ENCODE data around the gene VASP.
A peak's percentile ranks its signal among the peaks of the same experiment; 100 is the strongest.
"Not testable (repeated sequence)": the region's sequence is repeated elsewhere in the genome, so short reads cannot be mapped to it uniquely, and the experiment has no call there.

VASP gene

GRCh38 chr19:45509692-45510015, 2.4 kb downstream of the VASP start:
- TF ChIP-seq, protein P1, sequence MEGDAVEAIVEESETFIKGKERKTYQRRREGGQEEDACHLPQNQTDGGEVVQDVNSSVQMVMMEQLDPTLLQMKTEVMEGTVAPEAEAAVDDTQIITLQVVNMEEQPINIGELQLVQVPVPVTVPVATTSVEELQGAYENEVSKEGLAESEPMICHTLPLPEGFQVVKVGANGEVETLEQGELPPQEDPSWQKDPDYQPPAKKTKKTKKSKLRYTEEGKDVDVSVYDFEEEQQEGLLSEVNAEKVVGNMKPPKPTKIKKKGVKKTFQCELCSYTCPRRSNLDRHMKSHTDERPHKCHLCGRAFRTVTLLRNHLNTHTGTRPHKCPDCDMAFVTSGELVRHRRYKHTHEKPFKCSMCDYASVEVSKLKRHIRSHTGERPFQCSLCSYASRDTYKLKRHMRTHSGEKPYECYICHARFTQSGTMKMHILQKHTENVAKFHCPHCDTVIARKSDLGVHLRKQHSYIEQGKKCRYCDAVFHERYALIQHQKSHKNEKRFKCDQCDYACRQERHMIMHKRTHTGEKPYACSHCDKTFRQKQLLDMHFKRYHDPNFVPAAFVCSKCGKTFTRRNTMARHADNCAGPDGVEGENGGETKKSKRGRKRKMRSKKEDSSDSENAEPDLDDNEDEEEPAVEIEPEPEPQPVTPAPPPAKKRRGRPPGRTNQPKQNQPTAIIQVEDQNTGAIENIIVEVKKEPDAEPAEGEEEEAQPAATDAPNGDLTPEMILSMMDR (conservative IDR thresholded peaks at IDR 0.05; ENCODE audit: low read depth, low read length) = no peak
- H3K4me3 ChIP-seq (ENCODE audit: low read depth, low read length) = peak overlapping the region; percentile 84
- no peak for DNase-seq (ENCODE audit: low read depth)

GRCh38 chr19:45510352-45510751, 3.1 kb downstream of the VASP start:
- not testable (repeated sequence) for H3K4me3 ChIP-seq (ENCODE audit: low read depth, low read length); DNase-seq (ENCODE audit: low read depth)

GRCh38 chr19:45511074-45511473, 3.8 kb downstream of the VASP start:
- no peak for DNase-seq (ENCODE audit: low read depth)
- no peak overlapping the region for H3K4me3 ChIP-seq (ENCODE audit: low read depth, low read length)
- TF ChIP-seq, protein P1 (conservative IDR thresholded peaks at IDR 0.05; ENCODE audit: low read depth, low read length) = no peak

DNA sequence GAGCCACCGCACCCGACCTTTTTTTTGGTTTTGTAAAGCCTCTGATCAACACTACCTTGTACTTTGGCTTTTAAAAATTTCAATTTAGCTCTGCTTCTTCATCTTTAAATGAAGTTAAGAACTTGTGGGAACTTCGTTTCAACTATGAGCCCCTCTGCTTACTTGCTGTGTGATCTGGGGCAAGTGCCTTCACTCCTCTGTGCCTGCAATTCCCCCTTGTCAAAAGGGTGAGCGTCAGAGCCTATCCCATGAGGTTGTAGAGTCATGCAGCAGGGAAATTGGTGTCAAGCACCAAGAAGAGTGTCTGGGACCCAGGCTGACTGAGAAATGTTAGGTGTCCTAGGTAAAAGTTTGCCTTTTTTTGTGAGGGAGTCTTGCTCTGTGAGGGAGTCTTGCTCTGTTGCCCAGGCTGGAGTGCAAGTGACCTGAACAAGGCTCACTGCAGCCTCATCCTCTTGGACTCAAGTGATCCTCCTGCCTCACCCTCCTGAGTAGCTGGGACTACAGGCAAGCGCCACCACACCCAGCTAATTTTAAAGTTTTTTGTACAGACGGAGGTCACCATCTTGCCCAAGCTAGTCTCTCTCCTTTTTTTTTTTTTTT, 5.7 kb downstream of the VASP start:
- no peak overlapping the region for H3K4me3 ChIP-seq (ENCODE audit: low read depth, low read length)
- no peak for DNase-seq (ENCODE audit: low read depth)
- TF ChIP-seq, protein P1 (conservative IDR thresholded peaks at IDR 0.05; ENCODE audit: low read depth, low read length) = no peak

- no peak for DNase-seq (ENCODE audit: low read depth)
- no peak overlapping the region for H3K4me3 ChIP-seq (ENCODE audit: low read depth, low read length)
- TF ChIP-seq, protein P1 (conservative IDR thresholded peaks at IDR 0.05; ENCODE audit: low read depth, low read length) = no peak
Measured at GRCh38 chr19:45514376-45515051, 7.2 kb downstream of the VASP start.

GRCh38 chr19:45515081-45515624, 7.9 kb downstream of the VASP start:
- DNase-seq (ENCODE audit: low read depth) = no peak
- no peak overlapping the region for H3K4me3 ChIP-seq (ENCODE audit: low read depth, low read length)
- TF ChIP-seq, protein P1 (conservative IDR thresholded peaks at IDR 0.05; ENCODE audit: low read depth, low read length) = no peak

DNA sequence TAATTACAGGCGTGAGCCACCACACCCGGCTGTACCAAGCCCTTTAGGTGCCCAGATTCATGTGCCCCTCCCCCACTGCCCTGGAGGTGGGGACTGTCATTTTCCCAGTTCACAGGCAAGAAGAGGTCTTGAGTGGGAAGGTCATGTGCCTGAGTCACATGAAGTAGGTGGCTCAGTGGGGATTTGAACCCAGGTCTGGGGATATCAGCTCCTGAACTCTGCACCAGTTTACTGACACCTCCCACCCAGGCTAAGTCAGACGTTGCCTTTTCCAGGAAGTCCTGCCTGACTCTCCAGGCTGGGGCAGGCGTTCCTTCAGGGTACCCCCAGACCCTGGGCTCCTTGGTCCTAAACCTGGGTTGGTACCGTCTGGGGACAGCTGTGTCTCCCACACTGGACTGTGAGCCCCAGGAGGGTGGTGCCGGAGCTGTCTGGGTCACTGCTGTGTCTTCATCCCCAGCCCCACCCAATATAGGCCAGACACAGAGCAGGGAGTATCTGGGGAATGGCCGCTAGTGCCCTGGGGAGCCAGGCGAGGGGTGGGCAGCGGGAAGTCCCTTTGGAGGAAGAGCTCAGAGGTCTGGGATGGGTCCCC, 8.6 kb downstream of the VASP start:
- DNase-seq (ENCODE audit: low read depth) = no peak
- TF ChIP-seq, protein P1 (conservative IDR thresholded peaks at IDR 0.05; ENCODE audit: low read depth, low read length) = no peak
- no peak overlapping the region for H3K4me3 ChIP-seq (ENCODE audit: low read depth, low read length)
